Activated CD4-positive, alpha-beta T cell treated with anti-CD3 and anti-CD28 coated beads, Interleukin-2, amount 10 ng/mL, durations not matched to agents 7 days and 5 days (primary cell): ENCODE measurements around the gene CENATAC. TPM values are rescaled to one million over a fixed set of nuclear protein-coding genes. Genes with fewer than 3 reads are reported as not detected.
"Not testable (repeated sequence)": the region's sequence is repeated elsewhere in the genome, so short reads cannot be mapped to it uniquely, and the experiment has no call there.

Source experiments
- CTCF ChIA-PET: fragments of 350-600 bp; sonication (Branson Sonifier 250); formaldehyde crosslinking; loops from one replicate; lab custom pipeline; 2021; ENCODE audit warnings: antibody characterized with exemption; lab: Charles Lee
- POLR2A ChIA-PET: fragments of 350-600 bp; sonication (Branson Sonifier 250); formaldehyde crosslinking; loops from one replicate; lab custom pipeline; 2021; ENCODE audit warnings: antibody characterized with exemption; lab: Charles Lee
- DNase-seq: peaks from one replicate; pipeline ENCODE4 v3.0.0-alpha.2; 2020
- H3K27ac Mint-ChIP-seq: one replicate; pipeline ENCODE4 v1.8.0; 2021; ENCODE audit warnings: mild to moderate bottlenecking, moderate library complexity, mixed read lengths
- H3K27me3 Mint-ChIP-seq: one replicate; pipeline ENCODE4 v1.8.0; 2021; ENCODE audit warnings: mixed read lengths
- H3K36me3 Mint-ChIP-seq: one replicate; pipeline ENCODE4 v1.8.0; 2021; ENCODE audit warnings: low read depth, mixed read lengths
- H3K4me1 Mint-ChIP-seq: one replicate; pipeline ENCODE4 v1.8.0; 2021; ENCODE audit warnings: mixed read lengths
- H3K4me3 Mint-ChIP-seq: one replicate; pipeline ENCODE4 v1.8.0; 2021; ENCODE audit warnings: mild to moderate bottlenecking, moderate library complexity, mixed read lengths
- H3K9me3 Mint-ChIP-seq: one replicate; pipeline ENCODE4 v1.8.0; 2021; ENCODE audit warnings: mixed read lengths
- total RNA-seq, 2 experiments: library from RNA; stranded (reverse); gene quantifications; one replicate each; pipeline ENCODE4 v1.2.3, GENCODE V29; 2021

The CENATAC gene
- total RNA-seq, 2 experiments from 2014 or later = 40.4 to 47.2 TPM

- H3K27me3 Mint-ChIP-seq = no peaks in the 10 kb centered on the region
- peaks cover 33% of the 10 kb centered on the region for H3K4me1 Mint-ChIP-seq
- H3K36me3 Mint-ChIP-seq = peaks cover 74% of the 10 kb centered on the region
- no peak for DNase-seq
- no peak overlapping the region for H3K4me3 Mint-ChIP-seq
- CTCF ChIA-PET = interaction anchor here (0.8 to 1.9 kb wide), 3 partner anchors 11 to 21 kb away, joined by 3 to 5 read pairs (median 3); no protein-coding TSS in a partner anchor
- POLR2A ChIA-PET = interaction anchor here (1.3 kb wide), 1 partner anchor 51 kb away, joined by 4 read pairs; no protein-coding TSS in a partner anchor
- H3K9me3 Mint-ChIP-seq = no peaks in the 10 kb centered on the region
- H3K27ac Mint-ChIP-seq = peak overlapping the region; percentile 78
These were observed 53.7 kb downstream of the CENATAC start for GRCh38 chr11:119051440-119052162.

DNA sequence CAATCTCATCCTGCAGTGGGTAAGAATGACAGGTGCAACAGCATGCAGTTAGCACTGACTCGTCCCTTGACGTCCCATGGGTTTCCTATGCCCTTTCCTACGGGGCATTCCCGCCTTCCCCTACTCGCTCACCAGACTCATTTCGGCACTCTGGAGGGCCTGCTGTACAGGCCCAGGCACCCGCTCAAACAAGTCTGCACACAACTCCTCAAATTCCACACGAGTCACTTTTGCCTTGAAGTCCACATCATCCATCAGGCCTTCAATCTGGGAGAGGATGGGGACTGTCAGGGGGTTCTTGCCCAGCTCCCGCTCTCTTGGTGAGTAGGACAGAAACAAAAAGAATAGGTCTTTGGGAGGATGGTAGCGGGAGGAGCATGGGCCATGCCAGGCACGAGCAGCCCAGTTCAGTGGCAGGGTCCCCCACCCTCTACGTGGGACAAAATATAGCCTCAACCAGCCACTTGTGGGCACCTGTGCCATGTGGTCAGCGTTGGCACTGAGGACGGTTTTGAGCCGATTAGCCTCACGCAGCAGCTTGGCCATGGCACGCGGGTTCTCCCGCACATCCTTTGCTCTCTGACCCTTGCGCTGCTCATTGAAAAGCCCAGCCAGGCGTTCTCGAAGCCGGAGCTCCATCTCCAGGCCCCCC is 54.4 kb downstream of the CENATAC start:
- Mint-ChIP-seq H3K4me1 (peaks cover 35% of the 10 kb centered on the region), H3K27me3 (no peaks in the 10 kb centered on the region), H3K36me3 (peaks cover 70% of the 10 kb centered on the region), H3K27ac (peak overlapping the region; percentile 78), H3K9me3 (no peaks in the 10 kb centered on the region), H3K4me3 (no peak overlapping the region)
- POLR2A ChIA-PET = no interaction called here
- CTCF ChIA-PET = interaction anchor here (0.5 to 1.3 kb wide), 2 partner anchors 21 to 62 kb away, joined by 3 read pairs; no protein-coding TSS in a partner anchor
- no peak for DNase-seq

- H3K4me3 Mint-ChIP-seq = peak overlapping the region; percentile 16
- no peak for DNase-seq
- ChIA-PET POLR2A (no interaction called here), CTCF (interaction anchor here (0.8 to 3.4 kb wide), 4 partner anchors 13 to 644 kb away, joined by 3 to 15 read pairs (median 4); partner anchors contain the start of genes SLC37A4 and VPS11)
- H3K9me3 Mint-ChIP-seq = no peaks in the 10 kb centered on the region
- H3K36me3 Mint-ChIP-seq = peaks cover 57% of the 10 kb centered on the region
- H3K27ac Mint-ChIP-seq = no peak overlapping the region
- H3K27me3 Mint-ChIP-seq = no peaks in the 10 kb centered on the region
- H3K4me1 Mint-ChIP-seq = peaks cover 44% of the 10 kb centered on the region
These were observed 56.5 kb downstream of the CENATAC start for GRCh38 chr11:119054418-119054817.

- Mint-ChIP-seq H3K36me3 (peaks cover 48% of the 10 kb centered on the region), H3K27ac (peak overlapping the region; percentile 89), H3K4me3 (peak overlapping the region; percentile 97), H3K4me1 (peaks cover 39% of the 10 kb centered on the region), H3K9me3 (no peaks in the 10 kb centered on the region), H3K27me3 (no peaks in the 10 kb centered on the region)
- ChIA-PET POLR2A (interaction anchor here (1.7 kb wide), 1 partner anchor 11 kb away, joined by 8 read pairs; the partner anchor contains the start of gene VPS11), CTCF (interaction anchor here (0.6 to 3.4 kb wide), 8 partner anchors 8 to 282 kb away, joined by 3 to 15 read pairs (median 4); partner anchors contain the start of gene SLC37A4)
- peak; percentile 16 for DNase-seq
These were observed 58.0 kb downstream of the CENATAC start for GRCh38 chr11:119055901-119056300.

DNA sequence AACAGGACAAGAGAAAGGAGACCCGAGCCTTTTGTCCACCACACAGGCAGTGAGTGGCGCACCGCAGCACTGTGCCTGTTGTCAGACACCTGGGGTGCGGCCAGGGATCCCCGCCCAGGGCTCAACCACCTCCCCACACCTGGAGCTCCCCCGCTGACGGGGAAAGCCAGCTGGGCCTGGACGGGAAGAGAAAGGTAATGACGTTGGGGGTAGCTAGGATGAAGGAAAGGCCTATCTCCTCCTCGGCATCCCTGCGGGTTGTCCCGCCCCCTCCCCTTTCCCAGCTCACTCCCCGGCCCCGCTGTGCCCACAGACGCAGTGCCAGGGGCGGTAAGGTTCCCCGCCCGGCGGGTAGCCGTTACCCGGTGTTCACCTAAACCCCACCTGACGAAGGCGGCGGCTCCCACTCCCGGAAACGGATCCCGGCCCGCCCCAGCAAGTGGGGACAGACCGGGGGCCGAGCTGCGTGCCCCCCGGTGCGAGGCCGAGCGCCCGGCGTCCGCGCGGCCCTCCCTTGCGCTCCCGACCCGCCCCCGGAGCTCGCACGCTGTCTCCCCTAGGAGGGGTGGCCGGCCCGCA is 58.6 kb downstream of the CENATAC start:
- H3K9me3 Mint-ChIP-seq = no peaks in the 10 kb centered on the region
- POLR2A ChIA-PET = interaction anchor here (1.7 kb wide), 1 partner anchor 11 kb away, joined by 8 read pairs; the partner anchor contains the start of gene VPS11
- H3K4me1 Mint-ChIP-seq = peaks cover 39% of the 10 kb centered on the region
- peak; percentile 49 for DNase-seq
- peak overlapping the region; percentile 98 for H3K27ac Mint-ChIP-seq
- H3K36me3 Mint-ChIP-seq = peaks cover 43% of the 10 kb centered on the region
- CTCF ChIA-PET = interaction anchor here (0.6 to 3.4 kb wide), 8 partner anchors 9 to 281 kb away, joined by 3 to 15 read pairs (median 4); partner anchors contain the start of genes SLC37A4 and VPS11
- H3K4me3 Mint-ChIP-seq = peak overlapping the region; percentile 97
- no peaks in the 10 kb centered on the region for H3K27me3 Mint-ChIP-seq

- H3K9me3 Mint-ChIP-seq = no peaks in the 10 kb centered on the region
- peaks cover 37% of the 10 kb centered on the region for H3K4me1 Mint-ChIP-seq
- ChIA-PET CTCF (interaction anchor here (0.6 to 3.4 kb wide), 7 partner anchors 9 to 281 kb away, joined by 3 to 15 read pairs (median 5); partner anchors contain the start of genes SLC37A4 and VPS11), POLR2A (interaction anchor here (1.3 to 1.7 kb wide), 2 partner anchors 10 to 39 kb away, joined by 3 to 8 read pairs; partner anchors contain the start of gene VPS11)
- no peaks in the 10 kb centered on the region for H3K27me3 Mint-ChIP-seq
- DNase-seq = peak; percentile 99
- peaks cover 38% of the 10 kb centered on the region for H3K36me3 Mint-ChIP-seq
- H3K27ac Mint-ChIP-seq = peak within 1 kb of the TSS; percentile 98
- H3K4me3 Mint-ChIP-seq = peak within 1 kb of the TSS; percentile 97
These were observed 59.2 kb downstream of the CENATAC start, which contains the start of gene HYOU1 for GRCh38 chr11:119057000-119057769. Gene HYOU1, minus strand, starts transcription at chr11:119057205. Its CDS starts 1,045 bp downstream, at chr11:119056160.

- CTCF ChIA-PET, H3K4me3 Mint-ChIP-seq, H3K9me3 Mint-ChIP-seq, POLR2A ChIA-PET, DNase-seq, H3K27me3 Mint-ChIP-seq, H3K27ac Mint-ChIP-seq: not testable (repeated sequence)
- Mint-ChIP-seq H3K36me3 (peaks cover 21% of the 10 kb centered on the region), H3K4me1 (peaks cover 29% of the 10 kb centered on the region)
These were observed 61.2 kb downstream of the CENATAC start for GRCh38 chr11:119059128-119059527.

- ChIA-PET CTCF (interaction anchor here (0.6 to 1.1 kb wide), 3 partner anchors 41 to 67 kb away, joined by 3 read pairs; no protein-coding TSS in a partner anchor), POLR2A (no interaction called here)
- Mint-ChIP-seq H3K4me3 (no peak overlapping the region), H3K27me3 (no peaks in the 10 kb centered on the region), H3K9me3 (no peaks in the 10 kb centered on the region), H3K36me3 (peaks cover 5% of the 10 kb centered on the region), H3K4me1 (peaks cover 27% of the 10 kb centered on the region), H3K27ac (no peak overlapping the region)
- DNase-seq = no peak
These were observed 63.3 kb downstream of the CENATAC start for GRCh38 chr11:119061256-119061655.

GRCh38 chr11:119062779-119063178 is 64.8 kb downstream of the CENATAC start:
- peaks cover 33% of the 10 kb centered on the region for H3K4me1 Mint-ChIP-seq
- H3K9me3 Mint-ChIP-seq = no peaks in the 10 kb centered on the region
- H3K36me3 Mint-ChIP-seq = peaks cover 3% of the 10 kb centered on the region
- H3K27ac Mint-ChIP-seq = no peak overlapping the region
- CTCF ChIA-PET = interaction anchor here (0.9 kb wide), 1 partner anchor 260 kb away, joined by 3 read pairs; no protein-coding TSS in a partner anchor
- POLR2A ChIA-PET = no interaction called here
- DNase-seq = no peak
- H3K4me3 Mint-ChIP-seq = no peak overlapping the region
- no peaks in the 10 kb centered on the region for H3K27me3 Mint-ChIP-seq

DNA sequence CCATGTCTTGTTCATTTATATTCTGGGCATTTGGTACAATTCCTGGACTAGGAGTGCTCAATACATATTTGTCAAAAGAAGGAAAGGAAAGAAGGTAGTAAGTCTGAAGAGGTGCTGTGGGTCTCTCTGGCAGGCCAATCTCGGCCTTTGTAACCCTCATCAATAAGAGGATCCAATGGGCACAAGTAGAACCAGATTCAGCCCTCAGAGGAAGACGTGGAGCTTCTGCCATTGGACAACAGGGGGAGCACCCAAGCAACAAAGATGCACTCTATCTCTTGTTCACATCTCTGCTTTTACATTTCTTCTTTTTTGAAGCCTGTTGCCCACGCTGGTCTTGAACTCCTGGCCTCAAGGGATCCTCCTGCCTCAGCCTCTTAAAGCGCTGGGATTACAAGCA is 67.4 kb downstream of the CENATAC start:
- no peaks in the 10 kb centered on the region for H3K9me3 Mint-ChIP-seq
- no peak overlapping the region for H3K27ac Mint-ChIP-seq
- peak; percentile 73 for DNase-seq
- peaks cover 12% of the 10 kb centered on the region for H3K36me3 Mint-ChIP-seq
- H3K4me3 Mint-ChIP-seq = peak overlapping the region; percentile 96
- H3K4me1 Mint-ChIP-seq = peaks cover 36% of the 10 kb centered on the region
- POLR2A ChIA-PET = interaction anchor here (0.6 kb wide), 1 partner anchor 20 kb away, joined by 3 read pairs; no protein-coding TSS in a partner anchor
- no peaks in the 10 kb centered on the region for H3K27me3 Mint-ChIP-seq
- CTCF ChIA-PET = interaction anchor here (1.0 to 1.6 kb wide), 4 partner anchors 17 to 42 kb away, joined by 3 to 4 read pairs (median 4); partner anchors contain the start of gene C2CD2L
